GM10266 (cell line): ENCODE results near the gene CHRM4.

Experiments
- DNase-seq: peaks from one replicate; pipeline ENCODE4 v3.0.0; 2012; ENCODE audit errors: extremely low spot score
- CTCF ChIP-seq: IDR thresholded peaks from 2 replicates; pipeline ENCODE4 v1.5.1; 2012; ENCODE audit warnings: mild to moderate bottlenecking, low read depth; ENCODE audit not compliant: control insufficient read depth, insufficient read depth; ENCODE audit errors: missing control alignments

The CHRM4 gene

GRCh38 chr11:46386005-46386578 lies 5.5 kb downstream of the CHRM4 start:
- TF ChIP-seq CTCF: no peak
- DNase-seq: no peak

GRCh38 chr11:46385169-46386004 lies 6.2 kb downstream of the CHRM4 start:
- TF ChIP-seq CTCF: no peak
- no peak for DNase-seq

- no peak for DNase-seq
- no peak for TF ChIP-seq CTCF
These were observed 7.4 kb downstream of the CHRM4 start for GRCh38 chr11:46383974-46384701.

- TF ChIP-seq CTCF: no peak
- DNase-seq: no peak
These were observed 8.2 kb downstream of the CHRM4 start for GRCh38 chr11:46383404-46383758.

GRCh38 chr11:46382646-46383403 lies 8.8 kb downstream of the CHRM4 start:
- TF ChIP-seq CTCF: peak; percentile 40

GRCh38 chr11:46381819-46382645 lies 9.5 kb downstream of the CHRM4 start:
- peak; percentile 66 for DNase-seq
- no peak for TF ChIP-seq CTCF

More at GRCh38 chr11:46382646-46383403, 8.8 kb downstream of the CHRM4 start:
- DNase-seq: no peak
